ENCODE measurements around the gene FUT2.
A peak's percentile ranks its signal among the peaks of the same experiment; 100 is the strongest.
"Not testable (repeated sequence)": the region's sequence is repeated elsewhere in the genome, so short reads cannot be mapped to it uniquely, and the experiment has no call there.

The FUT2 gene

GRCh38 chr19:48695743-48696352, at the start of gene FUT2:
TSS of gene FUT2 (plus strand) at chr19:48695971. CDS start at chr19:48702957, 6,986 bp downstream.
- DNase-seq (ENCODE audit: low read depth in 1 of 2, low spot score in 1 of 2): no peak

GRCh38 chr19:48646001-48646721, 49.6 kb upstream of the FUT2 start, which contains the start of gene CA11:
TSS of gene CA11 (minus strand) at chr19:48646187. CDS start at chr19:48645632, 555 bp downstream.
- DNase-seq (ENCODE audit: low read depth in 1 of 2, low spot score in 1 of 2): peak; percentile 84 to 85

GRCh38 chr19:48646722-48647216, 49.0 kb upstream of the FUT2 start:
- DNase-seq (ENCODE audit: low read depth in 1 of 2, low spot score in 1 of 2): no peak

- no peak for DNase-seq (ENCODE audit: low read depth in 1 of 2, low spot score in 1 of 2)
Measured at GRCh38 chr19:48648134-48648533, 47.6 kb upstream of the FUT2 start.

GRCh38 chr19:48650974-48651682, 44.6 kb upstream of the FUT2 start:
- no peak for DNase-seq (ENCODE audit: low read depth in 1 of 2, low spot score in 1 of 2)

GRCh38 chr19:48651683-48652048, 44.1 kb upstream of the FUT2 start:
- DNase-seq (ENCODE audit: low read depth in 1 of 2, low spot score in 1 of 2): no peak

- no peak for DNase-seq (ENCODE audit: low read depth in 1 of 2, low spot score in 1 of 2)
Measured at GRCh38 chr19:48654299-48655059, 41.3 kb upstream of the FUT2 start.

- no peak for DNase-seq (ENCODE audit: low read depth in 1 of 2, low spot score in 1 of 2)
Measured at GRCh38 chr19:48656840-48657474, 38.8 kb upstream of the FUT2 start.

- not testable (repeated sequence) for DNase-seq (ENCODE audit: low read depth in 1 of 2, low spot score in 1 of 2)
Measured at GRCh38 chr19:48657828-48658227, 37.9 kb upstream of the FUT2 start.

GRCh38 chr19:48658483-48658882, 37.3 kb upstream of the FUT2 start:
- DNase-seq (ENCODE audit: low read depth in 1 of 2, low spot score in 1 of 2): no peak

- no peak for DNase-seq (ENCODE audit: low read depth in 1 of 2, low spot score in 1 of 2)
Measured at GRCh38 chr19:48659768-48660167, 36.0 kb upstream of the FUT2 start.

GRCh38 chr19:48660852-48661710, 34.7 kb upstream of the FUT2 start:
- DNase-seq (ENCODE audit: low read depth in 1 of 2, low spot score in 1 of 2): peak; percentile 67 to 84

- no peak for DNase-seq (ENCODE audit: low read depth in 1 of 2, low spot score in 1 of 2)
Measured at GRCh38 chr19:48661711-48662090, 34.1 kb upstream of the FUT2 start.

- no peak for DNase-seq (ENCODE audit: low read depth in 1 of 2, low spot score in 1 of 2)
Measured at GRCh38 chr19:48663667-48664066, 32.1 kb upstream of the FUT2 start.

- DNase-seq (ENCODE audit: low read depth in 1 of 2, low spot score in 1 of 2): no peak
Measured at GRCh38 chr19:48664476-48664875, 31.3 kb upstream of the FUT2 start.

GRCh38 chr19:48665786-48666185, 30.0 kb upstream of the FUT2 start:
- DNase-seq (ENCODE audit: low read depth in 1 of 2, low spot score in 1 of 2): no peak

GRCh38 chr19:48668332-48668731, 27.4 kb upstream of the FUT2 start:
- no peak for DNase-seq (ENCODE audit: low read depth in 1 of 2, low spot score in 1 of 2)

- DNase-seq (ENCODE audit: low read depth in 1 of 2, low spot score in 1 of 2): no peak
Measured at GRCh38 chr19:48668761-48669160, 27.0 kb upstream of the FUT2 start.

- no peak for DNase-seq (ENCODE audit: low read depth in 1 of 2, low spot score in 1 of 2)
Measured at GRCh38 chr19:48669903-48670668, 25.7 kb upstream of the FUT2 start.
